Gastrocnemius medialis (tissue), 4 donors: ENCODE data around the gene HDGFL1.

Experiments
- CTCF ChIP-seq, 5 experiments: fragments of 450-650 bp in 3 of 5; fragments of 200-600 bp in 2 of 5; sonication (generic) in 2 of 5; IDR thresholded peaks in 4 of 5; conservative IDR thresholded peaks in 1 of 5; 1 replicate in 4 of 5; 2 replicates in 1 of 5; pipeline ENCODE4 v1.5.1; 2016 to 2019; ENCODE audit warnings: antibody characterized with exemption in 5 of 5, mild to moderate bottlenecking in 3 of 5, moderate library complexity in 3 of 5
- POLR2A ChIP-seq, 2 donors: fragments of 450-650 bp; IDR thresholded peaks; one replicate each; pipeline ENCODE4 v1.6.1; 2017; ENCODE audit warnings: antibody characterized with exemption in 2 of 2, mild to moderate bottlenecking in 2 of 2, moderate library complexity in 2 of 2

- no peak for TF ChIP-seq CTCF (IDR thresholded peaks at IDR 0.05 in 4 of 5, conservative IDR thresholded peaks at IDR 0.05 in 1 of 5)
- no peak for TF ChIP-seq POLR2A (IDR thresholded peaks at IDR 0.05)
These were observed 43.7 kb downstream of the HDGFL1 start for GRCh38 chr6:22613051-22613450.
